ENCODE results near the gene WBP2. TPM values are rescaled to one million over a fixed set of nuclear protein-coding genes. Genes with fewer than 3 reads are reported as not detected.

Gene WBP2
- total RNA-seq, 4 donors from 2014 or later, result 64.9 to 99.4 (median 76.9) TPM

GRCh38 chr17:75799402-75799801 is 55.7 kb downstream of the WBP2 start:
- 78% methylated on average over 4 of the region's 4 CpGs for WGBS
- H3K27me3 ChIP-seq, result no peaks in the 10 kb centered on the region
- DNase-seq (ENCODE audit: low spot score in 2 of 2), result peak in 1 of 2 donors; percentile 16
- peaks cover 39% of the 10 kb centered on the region for H3K36me3 ChIP-seq
- H3K4me1 ChIP-seq, result no peaks in the 10 kb centered on the region
- no peak overlapping the region for H3K4me3 ChIP-seq
- H3K9me3 ChIP-seq, result no peaks in the 10 kb centered on the region
- TF ChIP-seq EP300 (IDR thresholded peaks at IDR 0.05) (no peak), CTCF (IDR thresholded peaks at IDR 0.05) (no peak), POLR2A (IDR thresholded peaks at IDR 0.05) (no peak), POLR2AphosphoS5 (IDR thresholded peaks at IDR 0.05) (no peak)
- no peak overlapping the region for H3K27ac ChIP-seq

GRCh38 chr17:75795820-75796607 is 59.1 kb downstream of the WBP2 start:
- Histone ChIP-seq H3K27me3 (no peaks in the 10 kb centered on the region), H3K4me3 (no peak overlapping the region), H3K4me1 (no peaks in the 10 kb centered on the region), H3K36me3 (peaks cover 43% of the 10 kb centered on the region), H3K9me3 (no peaks in the 10 kb centered on the region), H3K27ac (no peak overlapping the region)
- 91% methylated on average over 8 of the region's 8 CpGs for WGBS
- DNase-seq (ENCODE audit: low spot score in 2 of 2), result peak in 1 of 2 donors; percentile 37
- no peak for TF ChIP-seq POLR2AphosphoS5 (IDR thresholded peaks at IDR 0.05)
- no peak for TF ChIP-seq EP300 (IDR thresholded peaks at IDR 0.05)
- no peak for TF ChIP-seq POLR2A (IDR thresholded peaks at IDR 0.05)
- no peak for TF ChIP-seq CTCF (IDR thresholded peaks at IDR 0.05)

Other genes starting within 250 kb of the WBP2 start
- 10 to 100 TPM in 2 of 4 donors, 1 to 10 TPM in 2; 1.7 to 11.8 (median 8.6) TPM for gene SMIM5, start 221.9 kb downstream of the WBP2 start, total RNA-seq
- 100 to 1,000 TPM in 1 of 4 donors, 10 to 100 TPM in 3; 35.3 to 129 (median 63.6) TPM for gene RECQL5, start 188.2 kb downstream of the WBP2 start, total RNA-seq
- 100 to 1,000 TPM in 1 of 4 donors, 10 to 100 TPM in 3; 67.0 to 104 (median 86.3) TPM for gene SAP30BP, start 188.0 kb downstream of the WBP2 start, total RNA-seq
- gene ITGB4, start 133.9 kb downstream of the WBP2 start, total RNA-seq, result 100 to 1,000 TPM; 382 to 583 (median 474) TPM
- gene GALK1, start 90.1 kb downstream of the WBP2 start, total RNA-seq, result 10 to 100 TPM; 15.2 to 34.9 (median 22.9) TPM
- gene UNK, start 70.5 kb downstream of the WBP2 start, total RNA-seq, result 10 to 100 TPM; 27.8 to 68.2 (median 31.9) TPM
- 10 to 100 TPM in 1 of 4 donors, 1 to 10 TPM in 3; 5.2 to 21.0 (median 7.2) TPM for gene UNC13D, start 10.9 kb downstream of the WBP2 start, total RNA-seq
- gene TRIM47, start 23.2 kb upstream of the WBP2 start, total RNA-seq, result 10 to 100 TPM; 22.8 to 43.1 (median 27.7) TPM
- gene TRIM65, start 41.6 kb upstream of the WBP2 start, total RNA-seq, result 10 to 100 TPM; 22.5 to 44.6 (median 32.1) TPM
- 100 to 1,000 TPM in 1 of 4 donors, 10 to 100 TPM in 3; 41.7 to 113 (median 50.2) TPM for gene MRPL38, start 49.5 kb upstream of the WBP2 start, total RNA-seq
- 10 to 100 TPM; 17.8 to 57.5 (median 27.9) TPM for gene FBF1, start 85.7 kb upstream of the WBP2 start, total RNA-seq
- gene ACOX1, start 123.8 kb upstream of the WBP2 start, total RNA-seq, result 10 to 100 TPM; 59.6 to 89.7 (median 71.5) TPM
- 10 to 100 TPM; 20.0 to 43.6 (median 26.9) TPM for gene TEN1, start 123.9 kb upstream of the WBP2 start, total RNA-seq
- gene CDK3, start 145.5 kb upstream of the WBP2 start, total RNA-seq, result 10 to 100 TPM in 2 of 4 donors, 1 to 10 TPM in 2; 5.6 to 33.1 (median 9.6) TPM
- 100 to 1,000 TPM; 218 to 425 (median 274) TPM for gene EVPL, start 172.0 kb upstream of the WBP2 start, total RNA-seq
- 10 to 100 TPM; 57.5 to 90.2 (median 64.2) TPM for gene SRP68, start 217.2 kb upstream of the WBP2 start, total RNA-seq
- gene GALR2, start 219.4 kb upstream of the WBP2 start, total RNA-seq, result 1 to 10 TPM in 1 of 4 donors, not detected in 3; 1.2 TPM
- gene ZACN, start 223.8 kb upstream of the WBP2 start, total RNA-seq, result not detected
- gene EXOC7, start 248.5 kb upstream of the WBP2 start, total RNA-seq, result 100 to 1,000 TPM in 1 of 4 donors, 10 to 100 TPM in 3; 67.4 to 108 (median 78.6) TPM

All from suprapubic skin (tissue), 4 donors.